Amniotic epithelial cell (primary cell): ENCODE results near the gene PITHD1.
"Not testable (repeated sequence)": the region's sequence is repeated elsewhere in the genome, so short reads cannot be mapped to it uniquely, and the experiment has no call there.

ENCODE experiments used
- DNase-seq: peaks from one replicate; pipeline ENCODE4 v3.0.0-alpha.2; 2010; ENCODE audit warnings: low read depth

Gene PITHD1, protein sequence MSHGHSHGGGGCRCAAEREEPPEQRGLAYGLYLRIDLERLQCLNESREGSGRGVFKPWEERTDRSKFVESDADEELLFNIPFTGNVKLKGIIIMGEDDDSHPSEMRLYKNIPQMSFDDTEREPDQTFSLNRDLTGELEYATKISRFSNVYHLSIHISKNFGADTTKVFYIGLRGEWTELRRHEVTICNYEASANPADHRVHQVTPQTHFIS

DNA sequence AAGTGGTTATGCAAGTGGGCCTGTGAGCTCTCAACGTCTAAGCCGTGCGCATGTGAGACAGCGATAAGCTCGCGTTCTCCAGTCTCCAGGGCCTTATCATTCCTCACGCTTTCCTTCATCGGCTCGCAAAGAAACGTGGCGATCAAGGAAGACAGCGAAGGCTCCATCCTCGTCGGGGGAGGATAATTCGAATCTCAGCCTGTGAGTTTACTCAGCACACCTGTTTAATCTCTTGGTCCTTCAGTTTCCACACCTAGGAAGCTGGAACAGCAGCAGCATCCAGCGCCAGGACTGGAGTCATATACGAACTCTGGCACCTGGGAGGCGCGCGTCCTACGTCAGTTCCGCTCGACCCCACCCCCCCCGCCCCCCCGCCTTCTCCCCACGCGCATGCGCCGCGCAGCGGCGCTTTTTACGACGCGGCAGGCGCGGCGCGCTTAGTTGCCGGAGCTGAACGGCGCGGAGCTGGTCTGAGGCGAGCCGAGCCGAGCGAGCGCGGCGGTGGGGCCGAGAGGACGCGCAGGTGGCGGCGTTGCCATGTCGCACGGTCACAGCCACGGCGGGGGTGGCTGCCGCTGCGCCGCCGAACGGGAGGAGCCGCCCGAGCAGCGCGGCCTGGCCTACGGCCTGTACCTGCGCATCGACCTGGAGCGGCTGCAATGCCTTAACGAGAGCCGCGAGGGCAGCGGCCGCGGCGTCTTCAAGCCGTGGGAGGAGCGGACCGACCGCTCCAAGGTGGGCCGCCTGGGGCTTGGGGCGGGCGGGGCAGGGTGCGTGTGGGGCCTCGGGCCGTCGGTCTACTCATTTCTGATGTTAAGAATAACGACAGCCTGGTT is at the start of gene PITHD1:
Gene PITHD1, plus strand, starts transcription at position 440 of the 836 bp plus-strand sequence. Its CDS starts 98 bp downstream, at position 538.
- peak; percentile 96 for DNase-seq

DNA sequence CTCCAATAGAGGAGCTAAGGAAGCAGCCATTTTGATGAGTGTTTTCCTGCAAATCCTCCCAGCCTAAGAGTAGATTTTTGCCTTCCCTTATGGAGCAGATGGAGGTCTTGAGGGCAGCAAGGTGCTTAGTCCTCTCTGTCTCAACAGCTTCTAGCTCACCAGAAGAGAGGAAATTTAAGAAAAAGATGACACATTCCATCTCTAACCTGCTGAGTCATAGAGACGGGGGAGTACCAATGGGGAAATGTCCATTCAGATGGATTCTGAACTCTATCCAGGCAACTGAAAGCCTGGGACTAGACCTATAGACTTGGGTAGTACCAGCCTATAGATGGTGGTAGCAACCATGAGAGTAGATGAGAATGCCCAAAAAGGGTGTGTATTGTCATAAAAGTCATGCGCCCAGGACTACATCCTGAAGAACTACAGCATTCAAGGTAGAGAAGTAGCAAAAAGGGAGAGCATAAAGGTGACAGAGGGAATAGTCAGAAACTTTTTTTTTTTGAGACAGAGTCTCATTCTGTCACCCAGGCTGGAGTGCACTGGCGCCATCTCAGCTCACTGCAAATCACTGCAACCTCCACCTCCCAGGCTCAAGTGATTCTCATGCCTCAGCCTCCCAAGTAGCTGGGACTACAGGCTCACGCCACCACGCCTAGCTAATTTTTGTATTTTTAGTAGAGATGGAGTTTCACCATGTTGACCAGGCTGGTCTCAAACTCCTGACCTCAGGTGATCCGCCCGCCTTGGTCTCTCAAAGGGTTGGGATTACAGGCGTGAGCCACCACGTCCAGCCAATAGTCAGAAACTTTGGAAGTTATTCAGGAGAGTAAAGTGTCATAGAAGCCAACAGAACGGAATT is 45.6 kb upstream of the PITHD1 start:
- peak; percentile 65 for DNase-seq

DNA sequence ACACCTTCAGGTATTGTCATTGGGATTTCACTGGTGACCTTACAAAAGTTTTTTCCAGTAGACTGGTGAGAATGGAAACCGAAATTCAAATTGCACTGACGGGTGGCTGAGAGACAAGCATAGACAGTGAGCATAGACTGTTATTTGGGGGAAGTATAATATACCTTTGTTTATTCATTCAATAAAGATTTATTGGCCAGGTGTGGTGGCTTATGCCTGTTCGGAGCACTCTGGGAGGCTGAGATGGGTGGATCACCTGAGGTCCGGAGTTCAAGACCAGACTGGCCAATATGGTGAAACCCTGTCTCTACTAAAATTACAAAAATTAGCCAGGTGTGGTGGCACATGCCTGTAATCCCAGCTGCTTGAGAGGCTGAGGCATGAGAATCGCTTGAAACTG is 44.9 kb upstream of the PITHD1 start:
- not testable (repeated sequence) for DNase-seq

DNA sequence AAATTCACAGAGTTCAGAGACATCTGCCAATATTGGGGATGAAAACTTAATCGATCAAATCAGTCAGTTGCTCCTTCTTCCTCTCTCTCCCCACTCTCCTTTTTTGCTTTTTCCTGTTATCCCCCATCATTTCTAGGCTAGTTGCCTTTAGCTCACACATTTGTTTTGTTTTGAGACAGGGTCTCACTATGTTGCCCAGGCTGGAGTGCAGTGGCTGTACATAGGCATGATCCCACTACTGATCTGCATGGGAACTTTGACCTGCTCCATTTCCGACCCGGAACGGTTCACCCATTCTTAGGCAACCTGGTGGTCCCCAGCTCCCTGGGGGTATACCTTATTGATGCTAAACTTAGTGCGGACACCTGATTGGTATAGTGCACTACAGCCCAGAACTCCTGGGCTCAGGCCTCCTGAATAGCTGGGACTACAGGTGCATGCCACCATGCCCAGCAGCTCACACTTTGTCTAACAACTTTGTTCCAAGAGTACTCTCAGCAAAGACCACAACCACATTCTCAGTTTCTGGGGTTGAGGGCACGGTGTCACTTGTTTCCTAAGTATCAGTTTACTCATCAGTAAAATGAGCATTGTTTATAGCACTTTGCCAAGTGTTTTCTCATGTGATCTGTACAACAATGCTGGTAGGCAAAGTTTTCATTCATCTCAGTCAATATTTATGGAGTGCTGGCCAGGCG is 41.6 kb upstream of the PITHD1 start:
- no peak for DNase-seq

DNA sequence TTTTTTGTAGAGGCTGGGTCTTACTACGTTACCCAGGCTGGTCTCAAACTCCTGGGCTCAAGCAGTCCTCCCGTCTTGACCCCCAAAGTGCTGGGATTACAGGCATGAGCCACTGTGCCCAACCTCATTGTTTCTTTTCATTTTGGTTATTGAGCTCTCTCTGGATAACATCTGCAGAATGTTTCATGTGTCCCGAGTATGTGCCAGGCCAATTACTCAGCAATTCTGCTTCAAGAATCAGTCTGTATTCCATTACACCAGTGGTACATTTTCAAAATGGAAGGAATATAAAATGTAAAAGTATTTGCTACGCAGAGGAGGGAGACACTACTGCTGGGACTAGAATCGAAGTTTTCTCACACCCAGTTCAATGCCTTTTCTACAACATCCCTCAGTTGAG is 36.6 kb upstream of the PITHD1 start:
- DNase-seq = no peak

DNA sequence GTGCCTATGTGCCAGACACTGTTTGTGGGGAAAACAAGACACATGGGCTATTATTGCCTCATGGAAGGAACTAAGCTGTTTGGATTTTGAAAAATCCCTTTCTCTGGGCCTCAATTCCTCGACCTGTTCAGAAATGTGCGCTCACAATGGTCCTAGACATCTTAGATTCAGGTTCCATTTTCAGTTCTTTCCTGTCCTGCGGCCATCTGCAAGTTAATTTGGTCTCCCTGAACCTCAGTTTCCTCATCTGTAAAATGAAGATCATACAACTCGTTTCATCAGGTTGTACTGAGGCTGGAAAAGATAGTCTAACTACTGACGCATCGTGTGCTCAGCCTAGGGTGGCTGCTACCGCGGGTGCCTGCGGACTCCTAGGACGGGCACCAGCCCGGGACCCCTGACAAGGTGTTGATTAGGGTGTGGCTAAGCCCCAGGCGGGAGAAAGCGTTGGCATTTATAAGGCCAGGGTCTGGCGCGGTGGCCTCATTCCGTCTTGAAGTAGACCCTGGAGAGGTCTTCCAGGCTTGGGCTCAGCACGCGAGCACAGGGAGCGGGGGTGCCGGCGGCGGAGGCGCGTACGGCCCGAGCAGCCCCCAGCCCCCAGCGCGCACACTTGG is 35.4 kb upstream of the PITHD1 start:
- peak; percentile 34 for DNase-seq

DNA sequence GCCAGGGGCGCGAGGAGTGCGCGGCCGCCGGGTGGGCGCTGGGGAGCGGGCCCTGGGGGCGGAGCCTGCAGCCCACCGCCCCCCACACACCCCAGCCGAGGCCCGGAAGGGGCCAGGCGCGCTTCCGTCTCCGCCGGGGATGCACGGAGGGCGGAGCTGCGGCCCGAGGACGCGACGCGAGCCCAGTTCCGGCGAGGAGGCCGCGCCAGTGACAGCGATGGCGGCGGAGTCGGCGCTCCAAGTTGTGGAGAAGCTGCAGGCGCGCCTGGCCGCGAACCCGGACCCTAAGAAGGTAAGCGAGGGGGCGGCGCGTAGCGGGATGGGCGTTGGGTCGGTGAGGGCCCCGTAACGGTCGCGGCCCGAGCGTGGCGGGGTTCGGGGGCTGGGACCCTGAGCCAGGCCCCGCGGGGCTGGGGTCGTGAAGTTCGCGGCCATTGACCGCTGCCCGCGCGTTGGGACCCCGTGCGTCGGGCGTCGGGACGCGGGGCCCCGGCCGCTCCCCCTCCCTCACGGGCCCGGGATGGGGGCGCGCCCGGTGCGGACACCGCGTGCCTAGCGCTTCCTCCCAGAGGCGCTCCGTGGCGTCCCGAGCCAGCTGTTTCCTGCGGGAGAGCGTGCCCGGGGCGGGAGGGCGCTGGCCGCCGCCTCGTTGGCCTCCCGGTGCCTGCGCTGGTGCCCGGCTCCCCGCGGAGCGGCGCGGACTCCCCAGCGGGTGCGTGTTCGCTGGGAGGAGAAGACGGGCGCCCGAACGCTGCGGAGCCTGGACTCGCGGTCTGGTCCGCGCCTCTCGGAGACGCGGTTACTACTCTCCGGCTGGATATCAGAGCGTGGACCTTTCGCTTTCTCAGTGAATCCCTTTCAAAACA is 34.7 kb upstream of the PITHD1 start, which contains the start of gene ELOA:
Gene ELOA, plus strand, starts transcription at position 185 of the 866 bp plus-strand sequence. Its CDS starts 33 bp downstream, at position 218.
- peak; percentile 49 for DNase-seq

DNA sequence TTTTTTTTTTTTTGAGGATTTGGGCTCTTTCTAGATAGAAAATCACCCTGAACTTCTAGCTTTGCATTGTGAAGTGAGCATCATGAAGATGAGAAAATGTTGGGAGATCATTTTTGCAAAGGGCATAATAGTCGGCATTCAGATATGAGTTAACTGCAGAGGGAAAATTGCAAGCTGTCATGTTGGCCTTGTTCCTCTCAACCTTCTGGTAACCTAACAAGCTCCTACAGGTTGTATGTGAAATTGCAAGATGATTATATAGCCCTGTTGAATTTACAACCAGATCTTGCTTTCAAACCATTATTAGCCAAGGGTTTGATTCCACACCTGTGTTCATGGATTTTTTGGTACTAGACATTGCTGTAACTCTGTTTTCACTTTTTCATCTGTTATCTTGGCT is 32.7 kb upstream of the PITHD1 start:
- DNase-seq = peak; percentile 65

DNA sequence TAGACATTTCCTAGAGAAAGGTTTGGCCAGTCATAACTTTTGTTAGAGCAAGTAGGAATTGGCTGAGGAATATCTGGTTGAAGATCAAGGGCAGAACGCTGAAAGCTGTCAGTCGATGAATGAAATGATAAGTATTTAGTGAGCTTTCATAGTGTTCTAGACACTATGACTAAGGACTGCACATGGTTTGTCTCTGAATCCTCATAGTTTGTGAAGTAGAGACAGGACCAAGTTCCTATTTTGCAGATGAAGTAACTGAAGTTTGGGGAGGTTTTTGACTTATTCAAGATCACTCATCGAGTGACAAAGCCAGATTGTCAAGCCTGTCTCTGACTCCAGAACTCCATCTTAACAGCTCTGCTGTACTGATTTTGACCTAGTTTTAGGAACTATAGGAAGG is 30.2 kb upstream of the PITHD1 start:
- DNase-seq = peak; percentile 29

DNA sequence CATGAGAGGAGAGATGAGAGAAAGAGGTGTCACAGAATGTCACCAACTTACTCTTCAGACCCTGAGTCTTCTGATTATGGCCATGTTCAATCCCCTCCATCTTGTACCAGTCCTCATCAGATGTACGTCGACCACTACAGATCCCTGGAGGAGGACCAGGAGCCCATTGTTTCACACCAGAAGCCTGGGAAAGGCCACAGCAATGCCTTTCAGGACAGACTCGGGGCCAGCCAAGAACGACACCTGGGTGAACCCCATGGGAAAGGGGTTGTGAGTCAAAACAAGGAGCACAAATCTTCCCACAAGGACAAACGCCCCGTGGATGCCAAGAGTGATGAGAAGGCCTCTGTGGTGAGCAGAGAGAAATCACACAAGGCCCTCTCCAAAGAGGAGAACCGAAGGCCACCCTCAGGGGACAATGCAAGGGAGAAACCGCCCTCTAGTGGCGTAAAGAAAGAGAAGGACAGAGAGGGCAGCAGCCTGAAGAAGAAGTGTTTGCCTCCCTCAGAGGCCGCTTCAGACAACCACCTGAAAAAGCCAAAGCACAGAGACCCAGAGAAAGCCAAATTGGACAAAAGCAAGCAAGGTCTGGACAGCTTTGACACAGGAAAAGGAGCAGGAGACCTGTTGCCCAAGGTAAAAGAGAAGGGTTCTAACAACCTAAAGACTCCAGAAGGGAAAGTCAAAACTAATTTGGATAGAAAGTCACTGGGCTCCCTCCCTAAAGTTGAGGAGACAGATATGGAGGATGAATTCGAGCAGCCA is 27.0 kb upstream of the PITHD1 start:
- peak; percentile 73 for DNase-seq

DNA sequence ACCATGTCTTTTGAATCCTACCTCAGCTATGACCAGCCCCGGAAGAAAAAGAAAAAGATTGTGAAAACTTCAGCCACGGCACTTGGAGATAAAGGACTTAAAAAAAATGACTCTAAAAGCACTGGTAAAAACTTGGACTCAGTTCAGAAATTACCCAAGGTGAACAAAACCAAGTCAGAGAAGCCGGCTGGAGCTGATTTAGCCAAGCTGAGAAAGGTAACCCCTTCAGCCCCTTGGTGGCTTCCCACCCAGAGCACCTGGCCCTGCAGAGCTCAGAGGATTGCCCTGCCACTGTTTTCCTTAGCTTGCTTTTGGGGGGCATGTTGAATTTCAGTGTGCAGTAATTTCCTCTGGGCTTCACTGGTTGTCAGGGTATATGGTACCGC is 26.4 kb upstream of the PITHD1 start:
- no peak for DNase-seq

DNA sequence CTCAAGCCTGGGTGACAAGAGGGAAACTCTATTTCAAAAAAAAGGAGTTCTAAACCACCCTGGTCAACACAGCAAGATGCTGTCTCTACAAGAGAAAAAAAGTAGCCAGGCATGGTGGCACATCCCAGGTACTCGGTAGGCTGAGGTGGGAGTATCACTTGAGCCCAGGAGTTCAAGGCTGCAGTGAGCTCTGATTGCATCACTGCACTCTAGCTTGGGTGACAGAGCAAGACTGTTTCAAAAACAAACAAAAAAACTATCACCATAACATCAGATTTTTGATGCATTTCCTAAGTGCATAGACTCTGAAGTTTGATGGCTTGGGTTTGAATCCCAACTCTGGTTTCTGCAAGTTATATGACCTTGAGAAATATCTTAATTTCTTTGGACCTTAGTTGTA is 25.3 kb upstream of the PITHD1 start:
- no peak for DNase-seq

DNA sequence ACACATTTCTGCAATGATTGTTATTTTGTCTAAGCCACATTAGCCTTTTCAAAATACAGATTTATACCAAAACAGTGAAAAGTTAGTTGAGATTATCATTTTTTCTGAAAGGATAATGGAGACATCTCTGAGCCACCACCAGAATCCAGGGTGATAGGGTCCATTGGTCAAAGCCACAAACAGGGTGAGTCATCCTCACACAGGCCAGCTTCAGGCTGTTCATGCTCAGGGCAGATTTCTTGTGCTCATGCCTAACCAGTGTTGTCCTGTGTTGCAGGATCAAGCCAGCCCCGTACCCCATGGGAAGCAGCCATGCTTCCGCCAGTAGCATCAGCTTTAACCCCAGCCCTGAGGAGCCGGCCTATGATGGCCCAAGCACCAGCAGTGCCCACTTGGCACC is 21.5 kb upstream of the PITHD1 start:
- DNase-seq = peak; percentile 85

DNA sequence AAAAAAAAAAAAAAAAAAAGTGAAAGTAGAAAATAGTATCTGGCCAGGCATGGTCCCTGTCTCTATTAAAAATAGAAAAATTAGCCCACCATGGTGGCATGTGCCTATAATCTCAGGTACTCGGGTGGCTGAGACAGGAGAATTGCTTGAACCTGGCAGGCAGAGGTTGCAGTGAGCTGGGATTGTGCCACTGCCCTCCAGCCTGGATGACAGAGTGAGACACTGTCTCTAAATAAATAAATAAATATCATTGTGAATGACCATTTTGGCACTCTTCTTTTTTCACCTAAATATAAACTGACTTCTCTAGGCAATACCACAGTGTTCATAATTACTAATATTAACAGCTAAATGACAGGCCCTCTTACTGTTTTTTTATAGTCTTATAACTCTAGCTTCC is 20.4 kb upstream of the PITHD1 start:
- DNase-seq = no peak

DNA sequence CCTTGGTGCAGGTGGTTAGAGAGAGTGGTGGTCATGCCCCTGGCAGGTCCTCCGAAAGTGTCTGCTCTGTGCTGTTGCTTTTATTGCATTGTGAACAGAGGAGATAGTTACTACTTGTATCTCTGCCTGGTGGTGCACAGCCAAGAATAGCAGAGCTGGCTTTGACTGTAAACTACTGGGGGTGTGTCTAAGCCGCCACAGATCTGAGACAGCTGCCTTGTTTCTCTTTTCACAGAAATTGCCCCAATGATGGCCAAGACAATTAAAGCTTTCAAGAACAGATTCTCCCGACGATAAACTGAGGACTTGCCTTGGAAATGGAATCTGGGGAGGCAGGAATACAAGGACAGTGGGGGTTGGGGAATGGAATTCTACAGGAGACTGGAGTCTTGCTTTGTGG is 18.9 kb upstream of the PITHD1 start:
- DNase-seq = no peak

DNA sequence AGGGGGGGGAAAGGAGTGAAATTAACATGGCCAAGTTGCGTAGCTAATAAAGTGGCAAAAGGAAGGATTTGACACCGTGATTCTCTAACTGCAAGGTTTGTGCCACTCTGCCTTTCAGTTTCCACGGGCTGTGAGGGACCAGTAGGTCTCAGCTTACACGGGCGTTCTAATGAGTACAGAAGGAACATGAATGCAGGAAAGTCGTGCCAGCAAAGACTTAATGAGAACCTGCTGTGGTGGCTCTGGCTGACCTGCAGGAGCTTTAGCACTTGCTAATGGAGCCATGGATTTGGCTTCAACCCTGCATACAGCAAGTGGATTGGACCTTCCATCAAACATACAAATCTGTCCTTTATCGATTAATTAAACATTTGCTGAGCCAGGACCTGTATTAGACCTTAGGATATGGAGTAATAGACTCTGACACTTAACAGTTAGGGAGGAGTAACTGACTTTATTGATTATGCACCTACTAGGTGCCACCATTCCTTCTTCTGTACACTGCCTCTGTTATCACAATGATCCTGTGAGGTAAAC is 15.1 kb upstream of the PITHD1 start:
- DNase-seq = no peak

DNA sequence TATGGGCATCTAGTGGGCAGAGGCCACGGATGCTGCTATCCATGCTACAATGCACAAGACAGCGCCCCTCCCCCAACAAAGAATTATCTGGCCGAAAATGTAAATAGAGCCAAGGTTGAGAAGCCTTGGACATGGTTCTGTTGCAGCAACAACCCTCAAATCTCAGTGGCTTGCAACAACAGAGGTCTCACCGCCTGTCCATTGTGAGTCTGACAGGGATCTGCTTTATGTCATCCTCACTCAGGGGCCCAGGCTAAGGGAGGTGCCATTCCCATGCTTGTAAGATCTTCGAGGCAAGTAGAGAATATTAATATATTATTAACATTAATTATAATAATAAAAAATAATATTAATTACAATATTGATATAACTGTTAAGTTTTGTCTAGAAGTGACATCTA is 9.5 kb upstream of the PITHD1 start:
- DNase-seq = peak; percentile 83

DNA sequence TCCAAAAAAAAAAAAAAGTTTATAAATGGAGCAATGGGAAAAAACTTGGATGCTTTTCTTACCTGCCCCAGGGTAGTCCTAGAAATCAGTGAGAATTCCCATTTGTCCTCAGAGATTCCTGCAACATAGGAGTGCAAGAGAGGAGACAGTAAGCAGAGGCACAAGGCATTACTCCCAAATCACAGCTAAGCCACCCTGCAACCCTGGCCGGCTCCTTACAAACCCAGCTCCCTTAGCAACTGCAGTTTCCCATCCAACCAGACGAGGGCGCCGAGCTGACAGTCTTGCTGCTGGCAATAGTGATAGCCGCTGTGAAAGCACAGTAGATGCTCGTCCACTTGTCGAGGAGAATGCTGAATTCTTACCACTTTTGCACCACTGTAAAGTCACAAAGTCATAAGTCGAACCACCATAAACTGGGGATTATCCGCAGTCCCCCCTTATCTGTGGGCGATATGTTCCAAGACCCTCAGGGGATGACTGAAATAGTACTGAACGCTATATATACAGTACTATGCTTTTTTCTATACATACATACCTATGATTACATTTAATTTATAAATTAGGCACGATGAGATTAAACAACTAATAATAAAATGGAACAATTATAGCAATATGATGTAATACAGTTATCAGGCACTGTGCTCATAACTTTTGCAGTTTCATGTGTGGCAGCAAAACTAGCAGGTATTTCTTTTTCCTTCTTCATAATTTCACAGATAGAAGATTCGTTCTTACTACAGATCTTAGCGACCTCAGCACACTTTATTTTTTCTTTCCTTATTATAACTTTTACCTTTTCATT is 6.0 kb upstream of the PITHD1 start:
- DNase-seq = peak; percentile 70

DNA sequence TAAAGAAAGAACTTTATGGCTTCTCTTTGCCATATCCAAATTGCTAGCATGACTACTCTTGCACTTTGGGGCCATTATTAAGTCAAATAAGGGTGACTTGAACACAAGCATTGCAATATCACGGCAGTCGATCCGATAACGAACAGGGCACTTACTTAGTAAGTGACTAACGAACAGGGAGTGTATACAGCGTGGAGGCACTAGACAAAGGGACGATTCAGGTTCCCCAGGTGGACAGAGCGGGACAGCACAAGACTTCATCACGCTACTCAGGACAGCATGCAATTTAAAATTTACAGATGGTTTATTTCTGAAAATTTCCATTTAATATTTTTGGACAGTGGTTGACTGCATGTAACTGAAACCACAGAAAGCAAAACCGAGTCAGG is 5.4 kb upstream of the PITHD1 start:
- no peak for DNase-seq
